ENCODE data around the gene ATP6V1G2. TPM values are rescaled to one million over a fixed set of nuclear protein-coding genes. Genes with fewer than 3 reads are reported as not detected.
"Not testable (repeated sequence)": the region's sequence is repeated elsewhere in the genome, so short reads cannot be mapped to it uniquely, and the experiment has no call there.

Gene ATP6V1G2
- total and polyA plus RNA-seq, 4 donors = 0.28 to 1.5 (median 0.52) TPM

GRCh38 chr6:31556307-31556706 lies 9.9 kb upstream of the ATP6V1G2 start:
- WGBS, 2 donors = 46 to 65% methylated on average over 3 of the region's 3 CpGs
- no peak for ATAC-seq (ENCODE audit: insufficient read depth, low FRiP score)
- Histone ChIP-seq H3K36me3 (ENCODE audit: control insufficient read depth in 4 of 4, insufficient read depth in 4 of 4, low read length in 4 of 4) (peaks cover 6 to 20% (median 14%) of the 10 kb centered on the region in 4 donors), H3K4me3 (no peak overlapping the region), H3K4me1 (ENCODE audit: control insufficient read depth in 5 of 5, insufficient read depth in 5 of 5, low read length in 5 of 5) (peaks cover 0 to 27% (median 0%) of the 10 kb centered on the region in 5 donors), H3K9ac (ENCODE audit: insufficient read depth in 1 of 2, low read length in 2 of 2) (no peak overlapping the region), H3K27me3 (ENCODE audit: control insufficient read depth in 3 of 3, insufficient read depth in 3 of 3, low read length in 2 of 3) (no peaks in the 10 kb centered on the region), H3K9me3 (ENCODE audit: control insufficient read depth in 4 of 4, insufficient read depth in 3 of 4, low read length in 3 of 4) (no peaks in the 10 kb centered on the region), H3K27ac (ENCODE audit: low read depth in 1 of 2, low read length in 1 of 2) (no peak overlapping the region)
- DNase-seq = no peak
- no peak for TF ChIP-seq CTCF (IDR thresholded peaks at IDR 0.05; ENCODE audit: control extremely low read depth, extremely low read depth)

DNA sequence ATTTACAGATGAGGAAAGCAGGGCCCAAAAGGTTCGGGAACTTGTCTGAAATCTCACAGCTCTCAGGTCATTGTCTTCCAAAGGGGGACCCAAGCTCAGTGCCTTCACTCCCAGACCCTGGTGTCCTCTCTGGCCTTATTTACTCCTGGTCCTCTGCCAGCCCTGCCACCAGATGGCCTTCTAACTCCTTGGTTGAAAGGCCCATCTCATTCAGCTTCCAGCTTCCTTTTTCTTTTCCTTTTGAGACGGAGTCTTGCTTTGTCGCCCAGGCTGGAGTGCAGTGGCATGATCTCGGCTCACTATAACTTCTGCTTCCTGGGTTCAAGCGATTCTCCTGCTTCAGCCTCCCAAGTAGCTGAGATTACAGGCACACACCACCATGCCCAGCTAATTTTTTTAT lies 5.0 kb upstream of the ATP6V1G2 start:
- DNase-seq = peak in 2 of 3 donors; percentile 26 to 49
- Histone ChIP-seq H3K36me3 (ENCODE audit: control insufficient read depth in 4 of 4, insufficient read depth in 4 of 4, low read length in 4 of 4) (peaks cover 0 to 18% (median 7%) of the 10 kb centered on the region in 4 donors), H3K4me1 (ENCODE audit: control insufficient read depth in 5 of 5, insufficient read depth in 5 of 5, low read length in 5 of 5) (peaks cover 0 to 18% (median 4%) of the 10 kb centered on the region in 5 donors)
- H3K9ac ChIP-seq (ENCODE audit: insufficient read depth in 1 of 2, low read length in 2 of 2); H3K27me3 ChIP-seq (ENCODE audit: control insufficient read depth in 3 of 3, insufficient read depth in 3 of 3, low read length in 2 of 3); ATAC-seq (ENCODE audit: insufficient read depth, low FRiP score); H3K27ac ChIP-seq (ENCODE audit: low read depth in 1 of 2, low read length in 1 of 2); H3K4me3 ChIP-seq; H3K9me3 ChIP-seq (ENCODE audit: control insufficient read depth in 4 of 4, insufficient read depth in 3 of 4, low read length in 3 of 4): not testable (repeated sequence)
- 14 to 41% methylated on average over 5 of the region's 5 CpGs for WGBS, 2 donors
- peak; percentile 80 for TF ChIP-seq CTCF (IDR thresholded peaks at IDR 0.05; ENCODE audit: control extremely low read depth, extremely low read depth)

GRCh38 chr6:31548544-31548873 lies 2.1 kb upstream of the ATP6V1G2 start:
- ATAC-seq (ENCODE audit: insufficient read depth, low FRiP score) = no peak
- H3K4me1 ChIP-seq (ENCODE audit: control insufficient read depth in 5 of 5, insufficient read depth in 5 of 5, low read length in 5 of 5) = peaks cover 0 to 23% (median 4%) of the 10 kb centered on the region in 5 donors
- no peak for DNase-seq
- peaks cover 0 to 11% (median 4%) of the 10 kb centered on the region in 4 donors for H3K36me3 ChIP-seq (ENCODE audit: control insufficient read depth in 4 of 4, insufficient read depth in 4 of 4, low read length in 4 of 4)
- H3K4me3 ChIP-seq = no peak overlapping the region
- TF ChIP-seq CTCF (IDR thresholded peaks at IDR 0.05; ENCODE audit: control extremely low read depth, extremely low read depth) = no peak
- peak overlapping the region in 1 of 2 donors; percentile 53 for H3K27ac ChIP-seq (ENCODE audit: low read depth in 1 of 2, low read length in 1 of 2)
- 92 to 95% methylated on average over 2 of the region's 2 CpGs for WGBS, 2 donors
- no peaks in the 10 kb centered on the region for H3K9me3 ChIP-seq (ENCODE audit: control insufficient read depth in 4 of 4, insufficient read depth in 3 of 4, low read length in 3 of 4)
- no peaks in the 10 kb centered on the region for H3K27me3 ChIP-seq (ENCODE audit: control insufficient read depth in 3 of 3, insufficient read depth in 3 of 3, low read length in 2 of 3)
- H3K9ac ChIP-seq (ENCODE audit: insufficient read depth in 1 of 2, low read length in 2 of 2) = peak overlapping the region in 1 of 2 donors; percentile 63

All from lung (tissue), 12 donors.